ELF-1 (cell line): Measurements from ENCODE around the gene MYO6.
A peak's percentile ranks its signal among the peaks of the same experiment; 100 is the strongest.

ENCODE experiments used
- DNase-seq: peaks from one replicate; pipeline ENCODE4 v3.0.0-alpha.2; 2016; ENCODE audit warnings: low read depth, low spot score

MYO6 gene

GRCh38 chr6:75827163-75827562, 78.1 kb downstream of the MYO6 start:
- DNase-seq: no peak

DNA sequence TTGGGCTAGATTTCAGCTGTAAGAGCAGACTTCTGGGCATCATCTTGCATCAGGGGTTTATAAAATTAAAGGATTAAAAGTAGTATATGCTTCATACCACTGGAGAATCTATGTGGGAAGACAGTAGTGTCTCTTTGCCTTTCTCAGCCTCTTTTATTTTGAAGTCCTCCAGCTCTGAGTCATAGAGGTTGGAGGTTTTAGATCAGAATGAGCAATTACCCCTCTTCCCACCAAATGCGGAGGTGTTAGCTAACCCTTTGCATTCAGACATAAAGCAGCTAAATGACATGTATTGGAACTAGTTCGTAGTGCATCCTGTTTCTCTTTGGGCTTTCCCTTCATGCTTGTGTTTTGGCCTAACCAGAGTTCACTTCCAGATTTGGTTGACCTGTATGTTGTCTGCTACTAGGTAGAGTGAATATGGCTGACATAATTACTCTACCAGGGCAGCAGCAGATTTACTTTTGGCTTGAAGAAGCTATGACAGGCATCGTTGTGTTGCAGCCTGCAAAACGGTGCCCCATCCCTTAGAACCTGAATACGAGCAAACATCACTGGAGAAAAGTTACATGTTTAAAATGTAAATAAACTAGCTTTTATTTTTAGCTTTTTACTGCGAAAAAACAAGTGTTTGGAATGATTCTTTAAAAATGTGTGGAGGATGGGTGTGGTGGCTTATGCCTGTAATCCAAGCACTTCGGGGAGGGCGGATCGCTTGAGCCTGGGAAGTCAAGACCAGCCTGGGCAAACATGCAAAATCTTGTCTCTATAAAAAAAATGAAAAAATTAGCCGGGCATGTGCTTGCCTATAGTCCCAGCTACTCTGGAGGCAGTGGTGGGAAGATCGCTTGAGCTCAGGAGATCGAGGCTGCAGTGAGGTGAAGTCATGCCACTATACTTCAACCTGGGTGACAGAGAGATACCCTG, 82.2 kb downstream of the MYO6 start:
- no peak for DNase-seq

DNA sequence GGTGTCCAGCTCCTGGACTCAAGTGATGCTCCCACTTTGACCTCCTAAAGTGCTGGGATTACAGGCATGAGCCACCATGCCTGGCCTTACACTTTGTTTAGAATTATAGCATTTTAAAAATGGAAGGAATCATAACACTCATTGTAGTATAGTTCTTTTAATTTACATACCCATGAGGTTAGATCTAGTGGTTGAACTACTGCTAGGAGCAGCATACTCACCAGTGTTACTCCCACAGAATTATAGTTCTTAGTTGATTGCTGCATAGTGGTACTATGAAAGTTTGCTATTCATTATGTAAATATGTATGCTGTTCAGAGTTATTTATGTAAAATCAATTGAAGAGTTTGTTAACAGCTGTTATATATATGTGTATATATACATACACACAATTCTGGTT, 85.4 kb downstream of the MYO6 start:
- no peak for DNase-seq

DNA sequence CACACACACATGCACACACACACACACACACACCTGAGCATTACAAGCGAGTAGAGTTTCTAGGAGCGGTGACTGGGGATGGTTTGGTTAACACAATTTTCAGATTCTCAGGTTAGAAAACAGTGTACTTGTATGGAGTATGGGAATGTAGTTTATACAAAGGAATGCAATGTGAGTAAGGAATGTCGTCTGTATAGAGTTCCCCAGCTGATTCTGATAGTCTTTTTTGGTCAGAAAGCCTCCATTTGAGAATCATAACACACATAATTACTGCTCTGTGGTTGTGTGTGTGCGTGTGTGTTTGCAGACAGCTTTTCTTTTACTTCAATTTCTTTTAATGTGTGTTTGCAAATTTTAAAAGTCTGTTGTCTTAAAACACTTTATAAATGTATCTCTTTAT, 93.2 kb downstream of the MYO6 start:
- no peak for DNase-seq

- no peak for DNase-seq
Observed at GRCh38 chr6:75842732-75843131, 93.7 kb downstream of the MYO6 start.

DNA sequence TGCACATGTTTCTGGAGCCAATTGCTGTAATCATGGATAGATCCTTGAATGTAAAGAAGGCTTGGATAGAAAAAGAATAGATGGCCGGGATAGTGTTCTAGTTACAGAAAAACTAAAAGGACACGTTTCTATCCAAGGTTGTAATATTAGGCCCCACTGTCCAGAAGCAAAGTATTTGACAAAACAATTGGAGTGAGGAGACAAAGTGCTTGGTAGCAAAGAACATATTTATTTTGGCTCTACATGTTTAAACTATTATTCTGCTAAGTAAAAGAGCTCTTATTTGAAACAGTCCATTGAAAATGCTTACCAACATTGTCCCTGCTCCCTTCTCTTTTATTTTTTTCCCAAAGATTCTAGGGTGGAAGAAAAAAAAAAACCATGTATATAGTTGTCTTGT, 94.4 kb downstream of the MYO6 start:
- no peak for DNase-seq

- DNase-seq: no peak
Observed at GRCh38 chr6:75848274-75848673, 99.2 kb downstream of the MYO6 start.

DNA sequence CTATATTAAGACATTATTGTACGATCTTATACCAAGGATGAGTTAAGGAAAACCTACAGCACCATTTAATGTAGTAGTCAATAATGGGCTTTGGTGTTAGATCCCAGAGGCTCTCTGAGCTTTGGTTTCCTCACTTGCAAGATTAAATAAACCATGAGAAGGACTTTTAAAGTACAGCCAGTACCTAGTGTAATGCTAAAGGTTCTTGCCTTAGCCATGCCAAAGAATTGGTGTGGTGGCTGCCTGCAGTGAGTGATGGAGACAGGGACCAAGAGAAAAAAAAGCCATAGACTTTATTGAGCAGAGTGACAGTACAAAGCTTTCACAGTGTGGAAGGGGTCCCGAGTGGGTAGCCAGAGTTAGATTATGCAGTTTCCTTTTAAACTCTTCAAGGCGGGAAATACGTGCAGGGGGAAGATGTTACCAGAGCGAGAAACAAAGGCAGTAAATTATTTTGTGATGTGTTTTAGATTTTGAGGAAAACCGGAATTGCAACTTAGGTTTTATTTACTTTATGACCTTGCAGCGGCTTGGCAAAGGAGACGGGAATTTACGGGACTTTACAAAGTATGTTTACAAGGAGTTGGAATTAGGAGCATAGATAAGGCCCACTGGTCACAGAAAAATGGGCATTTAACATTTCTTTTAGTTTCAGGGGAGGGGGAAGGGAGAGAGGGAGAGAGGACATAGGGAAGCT, 100.4 kb downstream of the MYO6 start:
- DNase-seq: no peak

DNA sequence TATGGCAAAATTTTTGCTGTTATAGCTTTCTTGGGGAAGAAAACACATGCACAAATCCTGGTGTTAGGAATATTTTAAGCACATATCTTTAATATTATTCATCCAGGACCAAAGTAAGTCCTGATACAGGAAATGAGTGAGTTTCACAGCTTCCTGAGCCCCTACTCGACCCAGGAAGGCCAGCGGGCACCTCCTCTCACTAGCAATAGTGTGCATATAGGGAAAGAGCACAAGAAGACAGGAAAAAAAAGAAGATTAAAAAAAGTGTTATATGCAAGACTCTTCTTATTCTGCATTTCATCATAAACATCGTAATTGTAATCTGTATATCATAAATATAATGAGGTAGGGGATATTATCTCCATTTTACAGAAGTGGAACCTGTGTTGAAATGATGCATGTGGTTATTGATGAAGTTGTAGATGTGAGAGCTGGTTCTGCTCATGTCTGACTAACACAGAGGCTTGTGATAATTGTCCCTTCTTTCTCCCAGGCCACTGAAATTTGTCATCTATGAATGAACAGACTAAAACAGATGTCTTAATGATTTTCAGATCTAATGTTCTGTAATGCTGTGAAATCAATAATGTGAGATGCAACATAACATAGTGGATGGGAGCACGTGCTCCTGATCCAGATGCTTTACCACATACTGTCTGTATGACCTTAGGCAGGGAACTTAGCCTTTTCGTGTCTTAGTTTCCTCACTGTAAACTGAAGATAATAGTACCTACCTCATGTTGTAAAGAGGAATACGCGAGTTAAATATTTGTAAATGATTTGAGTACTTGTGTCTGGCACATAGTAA, 101.2 kb downstream of the MYO6 start:
- no peak for DNase-seq

DNA sequence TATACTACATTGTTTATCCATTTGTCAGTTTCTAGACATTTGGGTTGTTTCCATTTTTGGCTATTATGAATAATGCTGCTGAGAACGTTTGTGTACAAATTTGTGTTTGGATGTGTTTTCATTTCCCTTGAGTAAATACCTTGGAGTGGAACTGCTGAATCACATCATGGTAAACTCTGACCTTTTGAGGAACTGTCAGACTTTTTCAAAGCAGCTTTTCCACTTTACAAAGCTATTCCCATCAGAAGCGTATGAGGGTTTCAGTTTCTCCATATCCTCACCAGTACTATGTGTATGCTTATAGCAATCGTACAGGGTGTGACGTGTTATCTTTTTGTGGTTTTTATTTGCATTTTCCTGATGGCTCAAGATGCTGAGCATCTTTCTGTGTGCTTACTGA, 103.7 kb downstream of the MYO6 start:
- DNase-seq: no peak

DNA sequence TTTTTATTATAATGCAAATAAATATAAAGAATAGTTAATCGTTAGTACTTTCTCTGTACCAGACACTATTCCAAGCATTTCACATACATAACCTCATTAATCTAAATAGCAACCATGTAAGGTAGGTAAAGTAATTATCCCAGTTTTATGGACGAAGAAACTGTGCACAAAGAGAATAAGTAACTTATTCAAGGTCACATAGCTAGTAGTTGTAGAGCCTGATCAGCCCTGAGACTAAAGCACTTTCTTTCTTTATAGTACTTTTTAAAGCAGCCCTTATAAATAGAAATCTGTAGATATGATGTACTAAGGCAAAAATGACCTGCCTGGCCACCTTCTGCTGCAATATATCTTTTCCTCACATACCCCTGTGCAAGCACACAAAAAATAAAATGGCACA, 104.8 kb downstream of the MYO6 start:
- no peak for DNase-seq

GRCh38 chr6:75855052-75855451, 106.0 kb downstream of the MYO6 start:
- no peak for DNase-seq

DNA sequence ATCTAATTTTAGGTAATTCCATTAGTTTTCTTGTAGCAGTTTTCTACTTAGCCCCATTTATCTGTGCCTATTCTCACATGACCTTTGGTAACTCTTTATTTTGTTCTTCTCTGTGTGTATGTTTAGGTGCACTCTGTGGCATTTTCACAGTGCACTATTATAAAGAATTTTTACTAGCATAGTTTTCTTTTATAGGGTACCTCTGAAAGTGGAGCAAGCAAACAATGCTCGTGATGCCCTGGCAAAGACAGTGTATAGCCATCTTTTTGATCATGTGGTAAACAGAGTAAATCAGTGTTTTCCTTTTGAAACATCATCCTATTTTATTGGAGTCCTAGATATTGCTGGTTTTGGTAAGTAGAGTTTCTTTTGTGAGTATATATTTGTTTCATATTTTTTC, 107.9 kb downstream of the MYO6 start:
- DNase-seq: no peak

GRCh38 chr6:75863001-75863400, 114.0 kb downstream of the MYO6 start:
- DNase-seq: no peak

GRCh38 chr6:75863784-75864183, 114.7 kb downstream of the MYO6 start:
- DNase-seq: no peak

DNA sequence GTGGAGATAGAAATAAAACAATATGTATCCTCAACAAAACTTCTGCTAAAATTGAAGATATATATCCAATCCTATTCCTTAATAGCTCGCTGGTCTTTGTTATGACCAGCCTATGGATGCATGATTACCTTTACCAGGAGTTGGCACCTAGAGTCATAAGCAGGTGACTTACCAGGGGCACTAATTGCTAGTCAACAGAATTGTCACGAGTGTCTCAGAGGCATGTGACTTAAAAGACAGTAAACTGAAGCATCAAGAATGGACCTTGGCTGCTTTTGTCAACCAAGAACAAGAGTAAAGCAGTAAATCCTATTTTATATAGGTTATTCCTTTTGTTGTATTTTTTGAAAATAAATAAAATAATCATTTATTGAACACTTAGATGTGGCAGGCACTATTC, 115.4 kb downstream of the MYO6 start:
- DNase-seq: no peak

- no peak for DNase-seq
Observed at GRCh38 chr6:75870389-75870788, 121.3 kb downstream of the MYO6 start.

GRCh38 chr6:75874224-75874623, 125.2 kb downstream of the MYO6 start:
- DNase-seq: peak; percentile 22

DNA sequence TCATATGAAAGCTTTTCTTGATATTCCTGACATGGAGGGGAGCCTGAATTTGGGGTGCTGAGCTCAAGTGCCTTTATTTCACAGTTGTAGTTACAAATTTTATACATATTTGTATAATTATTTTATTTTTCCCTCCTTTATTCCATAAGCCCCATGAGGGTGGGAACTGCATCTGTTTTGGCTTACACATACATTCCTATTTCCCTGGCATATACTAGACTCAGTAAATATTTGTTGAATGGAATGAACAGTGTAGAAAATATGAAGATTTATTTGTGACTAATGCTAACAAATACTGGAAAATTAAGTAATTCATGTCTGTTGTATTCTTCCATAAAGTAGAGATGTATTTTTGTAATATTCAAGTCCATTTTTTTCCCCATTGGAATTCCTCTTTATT, 127.1 kb downstream of the MYO6 start:
- no peak for DNase-seq

- DNase-seq: no peak
Observed at GRCh38 chr6:75880305-75880704, 131.3 kb downstream of the MYO6 start.

- no peak for DNase-seq
Observed at GRCh38 chr6:75882734-75883133, 133.7 kb downstream of the MYO6 start.

DNA sequence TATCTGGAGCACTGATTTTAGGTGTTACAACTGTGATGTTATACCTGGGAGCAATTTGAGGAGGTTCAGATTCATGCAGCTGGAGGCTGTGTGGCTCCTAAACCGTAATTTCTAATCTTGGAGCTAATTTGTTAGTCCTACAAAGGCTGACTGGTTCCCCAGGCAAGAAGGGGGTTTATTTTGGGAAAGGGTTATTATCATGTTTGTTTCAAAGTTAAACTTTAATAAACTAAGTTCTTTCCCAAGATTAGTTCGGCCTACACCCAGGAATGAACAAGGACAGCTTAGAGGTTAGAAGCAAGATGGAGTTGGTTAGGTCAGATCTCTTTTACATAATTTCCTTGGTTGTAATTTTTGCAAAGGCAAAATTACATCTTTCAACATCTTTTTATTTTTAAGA, 135.8 kb downstream of the MYO6 start:
- DNase-seq: no peak
